Omental fat pad (tissue), 4 donors: ENCODE results near the gene FUOM. TPM values are rescaled to one million over a fixed set of nuclear protein-coding genes. Genes with fewer than 3 reads are reported as not detected.

Experiments used
- ATAC-seq: fragments of 150-250 bp; one replicate; pipeline ENCODE4 v1.9.1; 2016; ENCODE audit warnings: mild to moderate bottlenecking, moderate library complexity; ENCODE audit not compliant: low FRiP score
- DNase-seq: peaks from one replicate; pipeline ENCODE4 v3.0.0-alpha.2; 2019; ENCODE audit warnings: low spot score
- total RNA-seq, 4 donors: library from RNA; depleted of rRNA; stranded (reverse); fragments of >200 nt; gene quantifications; one replicate each; pipeline ENCODE4 v1.1.0, GENCODE V29; 2016
- TF ChIP-seq, protein P1 (sequence below), 3 donors: fragments of 450-650 bp; IDR thresholded peaks; one replicate each; pipeline ENCODE4 v1.5.1; 2016 to 2017; ENCODE audit warnings: antibody characterized with exemption in 3 of 3, mild to moderate bottlenecking in 3 of 3, moderate library complexity in 2 of 3

Gene FUOM
- total RNA-seq, 4 donors from 2014 or later = 20.6 to 34.3 (median 24.1) TPM

DNA sequence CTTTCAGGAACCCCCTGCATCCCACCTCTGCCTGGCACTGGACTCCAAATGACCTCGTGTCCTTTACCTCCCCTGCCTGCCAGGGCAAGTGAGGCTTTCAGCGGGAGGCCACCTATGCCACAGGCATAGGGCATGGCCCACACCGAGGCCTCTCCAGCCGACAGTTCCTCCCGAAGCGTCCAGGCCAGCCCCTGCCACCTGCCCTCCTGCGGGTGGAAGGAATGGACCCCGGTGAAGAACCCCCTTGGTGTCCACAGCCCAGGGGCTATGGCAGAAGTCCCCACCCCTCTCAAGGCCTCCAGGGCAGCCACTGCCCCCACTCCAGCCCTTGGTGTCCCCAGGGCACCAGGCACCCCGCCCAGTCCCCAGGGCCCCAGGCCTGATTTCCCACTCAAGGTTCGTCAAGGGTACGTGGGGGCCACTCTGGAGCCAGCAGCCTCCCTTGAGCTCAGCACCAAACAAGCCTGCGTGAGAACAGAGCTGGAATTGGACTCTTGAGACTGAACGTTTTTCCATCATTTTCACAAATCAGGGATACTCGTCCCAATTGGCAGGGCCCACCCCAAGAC is 3.1 kb downstream of the FUOM start:
- DNase-seq (no peak), ATAC-seq (no peak)
- TF ChIP-seq, protein P1, sequence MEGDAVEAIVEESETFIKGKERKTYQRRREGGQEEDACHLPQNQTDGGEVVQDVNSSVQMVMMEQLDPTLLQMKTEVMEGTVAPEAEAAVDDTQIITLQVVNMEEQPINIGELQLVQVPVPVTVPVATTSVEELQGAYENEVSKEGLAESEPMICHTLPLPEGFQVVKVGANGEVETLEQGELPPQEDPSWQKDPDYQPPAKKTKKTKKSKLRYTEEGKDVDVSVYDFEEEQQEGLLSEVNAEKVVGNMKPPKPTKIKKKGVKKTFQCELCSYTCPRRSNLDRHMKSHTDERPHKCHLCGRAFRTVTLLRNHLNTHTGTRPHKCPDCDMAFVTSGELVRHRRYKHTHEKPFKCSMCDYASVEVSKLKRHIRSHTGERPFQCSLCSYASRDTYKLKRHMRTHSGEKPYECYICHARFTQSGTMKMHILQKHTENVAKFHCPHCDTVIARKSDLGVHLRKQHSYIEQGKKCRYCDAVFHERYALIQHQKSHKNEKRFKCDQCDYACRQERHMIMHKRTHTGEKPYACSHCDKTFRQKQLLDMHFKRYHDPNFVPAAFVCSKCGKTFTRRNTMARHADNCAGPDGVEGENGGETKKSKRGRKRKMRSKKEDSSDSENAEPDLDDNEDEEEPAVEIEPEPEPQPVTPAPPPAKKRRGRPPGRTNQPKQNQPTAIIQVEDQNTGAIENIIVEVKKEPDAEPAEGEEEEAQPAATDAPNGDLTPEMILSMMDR (IDR thresholded peaks at IDR 0.05) = no peak

- TF ChIP-seq, protein P1 (IDR thresholded peaks at IDR 0.05) = no peak
- DNase-seq (no peak), ATAC-seq (no peak)
Measured at GRCh38 chr10:133353988-133354605, 3.7 kb downstream of the FUOM start.

GRCh38 chr10:133353202-133353959 is 4.4 kb downstream of the FUOM start:
- TF ChIP-seq, protein P1 (IDR thresholded peaks at IDR 0.05) = no peak
- no peak for ATAC-seq
- DNase-seq = no peak

DNA sequence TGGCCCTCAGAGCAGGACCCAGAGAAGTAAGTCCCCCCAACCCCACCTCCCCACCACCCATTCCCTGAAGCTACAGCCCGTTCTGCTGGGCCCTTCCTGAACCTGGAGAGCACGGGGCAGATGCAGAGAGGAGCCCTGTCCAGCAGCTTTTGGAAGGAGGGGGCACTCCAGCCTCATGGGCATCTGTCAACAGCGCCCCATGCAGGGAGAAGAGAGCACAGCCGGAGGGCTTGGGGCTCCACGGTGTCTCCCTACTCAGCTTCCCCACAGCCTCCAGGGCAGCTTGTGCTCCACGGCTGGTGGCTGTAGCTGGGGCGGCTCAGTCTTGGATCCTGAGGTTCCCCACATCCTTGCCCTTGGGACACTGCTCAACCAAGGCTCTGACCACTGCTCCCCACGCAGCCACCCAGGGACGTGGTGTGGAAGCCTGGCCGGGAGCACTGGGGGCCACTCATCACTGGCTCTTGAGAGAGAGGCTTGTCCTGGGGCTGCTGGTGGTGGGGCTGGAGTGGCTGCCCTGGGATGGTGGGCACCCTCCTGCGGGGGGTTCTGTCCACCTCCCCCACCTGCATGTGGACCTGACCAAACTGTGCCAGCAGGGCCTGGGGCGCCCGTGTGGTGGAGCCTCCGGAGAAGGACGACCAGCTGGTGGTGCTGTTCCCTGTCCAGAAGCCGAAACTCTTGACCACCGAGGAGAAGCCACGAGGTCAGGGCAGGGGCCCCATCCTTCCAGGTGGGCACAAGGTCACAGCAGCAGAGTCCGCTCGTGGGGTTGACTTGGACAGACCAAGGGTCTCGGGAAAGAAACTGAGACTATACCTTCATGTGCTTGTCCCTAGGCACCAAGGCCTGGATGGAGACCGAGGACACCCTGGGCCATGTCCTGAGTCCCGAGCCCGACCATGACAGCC is 6.2 kb downstream of the FUOM start:
- DNase-seq (no peak), ATAC-seq (no peak)
- TF ChIP-seq, protein P1 (IDR thresholded peaks at IDR 0.05) = no peak

GRCh38 chr10:133350950-133351329 is 6.9 kb downstream of the FUOM start:
- no peak for ATAC-seq
- TF ChIP-seq, protein P1 (IDR thresholded peaks at IDR 0.05) = no peak
- DNase-seq = no peak

- ATAC-seq (no peak), DNase-seq (no peak)
- TF ChIP-seq, protein P1 (IDR thresholded peaks at IDR 0.05) = no peak
Measured at GRCh38 chr10:133350283-133350949, 7.4 kb downstream of the FUOM start.
